ENCODE data around the gene ZSCAN9. TPM values are rescaled to one million over a fixed set of nuclear protein-coding genes. Genes with fewer than 3 reads are reported as not detected.

The ZSCAN9 gene
- total and polyA plus RNA-seq, 9 of the 15 experiments (the other 6 are each of a cell fraction or from before 2014, with no cell fraction given): 18.8 to 48.9 (median 28.7) TPM

DNA sequence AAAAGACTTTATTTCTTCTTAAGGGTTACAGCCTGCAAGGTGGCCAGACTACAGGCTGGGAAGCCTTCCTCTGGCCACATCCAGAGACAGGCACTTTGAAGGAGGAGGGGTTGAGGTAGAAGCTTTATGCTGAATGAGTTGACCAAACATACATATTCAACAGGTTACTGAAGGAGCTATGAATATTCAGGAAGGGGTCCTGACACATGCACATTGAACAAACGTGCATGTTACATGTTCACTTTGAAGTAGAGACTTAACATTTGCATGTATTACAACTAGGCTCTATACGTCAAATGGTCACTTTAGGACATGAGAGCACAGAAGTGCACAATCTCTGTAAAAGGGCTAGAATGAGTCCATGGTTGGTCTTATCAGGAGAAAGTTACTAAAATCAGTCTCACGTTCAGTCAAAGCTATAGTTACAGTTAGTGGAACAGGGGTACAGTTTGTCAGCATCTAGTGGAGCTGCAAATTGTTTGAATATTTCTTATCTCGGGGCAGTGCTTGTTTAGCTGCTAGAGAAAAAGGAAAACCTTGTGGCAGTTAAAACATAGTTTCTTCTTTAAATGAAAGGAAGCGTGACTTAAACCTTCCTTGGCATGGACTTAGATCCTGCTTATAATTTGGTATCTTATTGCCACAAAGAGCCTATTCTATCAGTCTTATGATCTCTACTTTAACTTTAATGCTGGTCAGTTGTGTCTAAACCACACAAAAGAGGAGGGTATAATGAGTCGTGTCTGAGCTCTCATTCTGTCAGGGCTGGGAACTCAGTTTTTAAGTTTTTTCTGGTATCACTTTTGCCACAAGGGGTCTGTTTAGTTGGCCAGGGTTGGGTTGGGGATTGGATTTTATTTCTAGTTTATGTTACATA, 4.6 kb upstream of the ZSCAN9 start (continued):
- TF ChIP-seq, protein P1, sequence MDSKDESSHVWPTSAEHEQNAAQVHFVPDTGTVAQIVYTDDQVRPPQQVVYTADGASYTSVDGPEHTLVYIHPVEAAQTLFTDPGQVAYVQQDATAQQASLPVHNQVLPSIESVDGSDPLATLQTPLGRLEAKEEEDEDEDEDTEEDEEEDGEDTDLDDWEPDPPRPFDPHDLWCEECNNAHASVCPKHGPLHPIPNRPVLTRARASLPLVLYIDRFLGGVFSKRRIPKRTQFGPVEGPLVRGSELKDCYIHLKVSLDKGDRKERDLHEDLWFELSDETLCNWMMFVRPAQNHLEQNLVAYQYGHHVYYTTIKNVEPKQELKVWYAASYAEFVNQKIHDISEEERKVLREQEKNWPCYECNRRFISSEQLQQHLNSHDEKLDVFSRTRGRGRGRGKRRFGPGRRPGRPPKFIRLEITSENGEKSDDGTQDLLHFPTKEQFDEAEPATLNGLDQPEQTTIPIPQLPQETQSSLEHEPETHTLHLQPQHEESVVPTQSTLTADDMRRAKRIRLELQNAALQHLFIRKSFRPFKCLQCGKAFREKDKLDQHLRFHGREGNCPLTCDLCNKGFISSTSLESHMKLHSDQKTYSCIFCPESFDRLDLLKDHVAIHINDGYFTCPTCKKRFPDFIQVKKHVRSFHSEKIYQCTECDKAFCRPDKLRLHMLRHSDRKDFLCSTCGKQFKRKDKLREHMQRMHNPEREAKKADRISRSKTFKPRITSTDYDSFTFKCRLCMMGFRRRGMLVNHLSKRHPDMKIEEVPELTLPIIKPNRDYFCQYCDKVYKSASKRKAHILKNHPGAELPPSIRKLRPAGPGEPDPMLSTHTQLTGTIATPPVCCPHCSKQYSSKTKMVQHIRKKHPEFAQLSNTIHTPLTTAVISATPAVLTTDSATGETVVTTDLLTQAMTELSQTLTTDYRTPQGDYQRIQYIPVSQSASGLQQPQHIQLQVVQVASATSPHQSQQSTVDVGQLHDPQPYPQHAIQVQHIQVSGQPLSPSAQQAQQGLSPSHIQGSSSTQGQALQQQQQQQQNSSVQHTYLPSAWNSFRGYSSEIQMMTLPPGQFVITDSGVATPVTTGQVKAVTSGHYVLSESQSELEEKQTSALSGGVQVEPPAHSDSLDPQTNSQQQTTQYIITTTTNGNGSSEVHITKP (IDR thresholded peaks at IDR 0.05; ENCODE audit: partially characterized antibody): no peak
- TF ChIP-seq ZNF444 (CRISPR knock-in tag; IDR thresholded peaks at IDR 0.05) (peak; percentile 75; the same call in 1 of the 2 replicates), STAT5B (CRISPR knock-in tag; IDR thresholded peaks at IDR 0.05) (no peak), ZZZ3 (IDR thresholded peaks at IDR 0.05) (no peak), IRF9 (tag; IDR thresholded peaks at IDR 0.05) (no peak), LCOR (CRISPR knock-in tag; IDR thresholded peaks at IDR 0.05) (no peak), BRF1 (IDR thresholded peaks at IDR 0.05; ENCODE audit: borderline replicate concordance, extremely low read depth, insufficient read length) (no peak), ZNF124 (CRISPR knock-in tag; IDR thresholded peaks at IDR 0.05) (no peak), MBD2 (IDR thresholded peaks at IDR 0.05; ENCODE audit: borderline replicate concordance, low read depth) (no peak; the same call in 1 of the 2 replicates), NCOA6 (IDR thresholded peaks at IDR 0.05) (no peak), HNRNPL (IDR thresholded peaks at IDR 0.05; ENCODE audit: low read depth, low read length) (peak; percentile 39; the same call in 1 of the 2 replicates)
- TF ChIP-seq, protein P2, sequence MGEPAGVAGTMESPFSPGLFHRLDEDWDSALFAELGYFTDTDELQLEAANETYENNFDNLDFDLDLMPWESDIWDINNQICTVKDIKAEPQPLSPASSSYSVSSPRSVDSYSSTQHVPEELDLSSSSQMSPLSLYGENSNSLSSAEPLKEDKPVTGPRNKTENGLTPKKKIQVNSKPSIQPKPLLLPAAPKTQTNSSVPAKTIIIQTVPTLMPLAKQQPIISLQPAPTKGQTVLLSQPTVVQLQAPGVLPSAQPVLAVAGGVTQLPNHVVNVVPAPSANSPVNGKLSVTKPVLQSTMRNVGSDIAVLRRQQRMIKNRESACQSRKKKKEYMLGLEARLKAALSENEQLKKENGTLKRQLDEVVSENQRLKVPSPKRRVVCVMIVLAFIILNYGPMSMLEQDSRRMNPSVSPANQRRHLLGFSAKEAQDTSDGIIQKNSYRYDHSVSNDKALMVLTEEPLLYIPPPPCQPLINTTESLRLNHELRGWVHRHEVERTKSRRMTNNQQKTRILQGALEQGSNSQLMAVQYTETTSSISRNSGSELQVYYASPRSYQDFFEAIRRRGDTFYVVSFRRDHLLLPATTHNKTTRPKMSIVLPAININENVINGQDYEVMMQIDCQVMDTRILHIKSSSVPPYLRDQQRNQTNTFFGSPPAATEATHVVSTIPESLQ (CRISPR knock-in tag; IDR thresholded peaks at IDR 0.05): no peak
- TF ChIP-seq, protein P3, sequence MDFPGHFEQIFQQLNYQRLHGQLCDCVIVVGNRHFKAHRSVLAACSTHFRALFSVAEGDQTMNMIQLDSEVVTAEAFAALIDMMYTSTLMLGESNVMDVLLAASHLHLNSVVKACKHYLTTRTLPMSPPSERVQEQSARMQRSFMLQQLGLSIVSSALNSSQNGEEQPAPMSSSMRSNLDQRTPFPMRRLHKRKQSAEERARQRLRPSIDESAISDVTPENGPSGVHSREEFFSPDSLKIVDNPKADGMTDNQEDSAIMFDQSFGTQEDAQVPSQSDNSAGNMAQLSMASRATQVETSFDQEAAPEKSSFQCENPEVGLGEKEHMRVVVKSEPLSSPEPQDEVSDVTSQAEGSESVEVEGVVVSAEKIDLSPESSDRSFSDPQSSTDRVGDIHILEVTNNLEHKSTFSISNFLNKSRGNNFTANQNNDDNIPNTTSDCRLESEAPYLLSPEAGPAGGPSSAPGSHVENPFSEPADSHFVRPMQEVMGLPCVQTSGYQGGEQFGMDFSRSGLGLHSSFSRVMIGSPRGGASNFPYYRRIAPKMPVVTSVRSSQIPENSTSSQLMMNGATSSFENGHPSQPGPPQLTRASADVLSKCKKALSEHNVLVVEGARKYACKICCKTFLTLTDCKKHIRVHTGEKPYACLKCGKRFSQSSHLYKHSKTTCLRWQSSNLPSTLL (IDR thresholded peaks at IDR 0.05): no peak
- TF ChIP-seq, protein P4, sequence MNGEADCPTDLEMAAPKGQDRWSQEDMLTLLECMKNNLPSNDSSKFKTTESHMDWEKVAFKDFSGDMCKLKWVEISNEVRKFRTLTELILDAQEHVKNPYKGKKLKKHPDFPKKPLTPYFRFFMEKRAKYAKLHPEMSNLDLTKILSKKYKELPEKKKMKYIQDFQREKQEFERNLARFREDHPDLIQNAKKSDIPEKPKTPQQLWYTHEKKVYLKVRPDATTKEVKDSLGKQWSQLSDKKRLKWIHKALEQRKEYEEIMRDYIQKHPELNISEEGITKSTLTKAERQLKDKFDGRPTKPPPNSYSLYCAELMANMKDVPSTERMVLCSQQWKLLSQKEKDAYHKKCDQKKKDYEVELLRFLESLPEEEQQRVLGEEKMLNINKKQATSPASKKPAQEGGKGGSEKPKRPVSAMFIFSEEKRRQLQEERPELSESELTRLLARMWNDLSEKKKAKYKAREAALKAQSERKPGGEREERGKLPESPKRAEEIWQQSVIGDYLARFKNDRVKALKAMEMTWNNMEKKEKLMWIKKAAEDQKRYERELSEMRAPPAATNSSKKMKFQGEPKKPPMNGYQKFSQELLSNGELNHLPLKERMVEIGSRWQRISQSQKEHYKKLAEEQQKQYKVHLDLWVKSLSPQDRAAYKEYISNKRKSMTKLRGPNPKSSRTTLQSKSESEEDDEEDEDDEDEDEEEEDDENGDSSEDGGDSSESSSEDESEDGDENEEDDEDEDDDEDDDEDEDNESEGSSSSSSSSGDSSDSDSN (IDR thresholded peaks at IDR 0.05; ENCODE audit: borderline replicate concordance in 1 of 2, low read depth in 2 of 2, low read length in 2 of 2): no peak
- TF ChIP-seq, protein P5, sequence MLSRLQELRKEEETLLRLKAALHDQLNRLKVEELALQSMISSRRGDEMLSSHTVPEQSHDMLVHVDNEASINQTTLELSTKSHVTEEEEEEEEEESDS (CRISPR knock-in tag; IDR thresholded peaks at IDR 0.05): peak; percentile 74

Data from K562 (cell line).